Stimulated activated CD4-positive, alpha-beta T cell treated with anti-CD3 and anti-CD28 coated beads, Interleukin-1b, Interleukin-23, amount 100 ng/mL, for 1 hour (primary cell): Measurements from ENCODE around the gene MT1A.

ENCODE experiments used
- DNase-seq, 2 donors: peaks; one replicate each; pipeline ENCODE4 v3.0.0-alpha.2; 2020; ENCODE audit warnings: low read depth in 2 of 2

Gene MT1A

DNA sequence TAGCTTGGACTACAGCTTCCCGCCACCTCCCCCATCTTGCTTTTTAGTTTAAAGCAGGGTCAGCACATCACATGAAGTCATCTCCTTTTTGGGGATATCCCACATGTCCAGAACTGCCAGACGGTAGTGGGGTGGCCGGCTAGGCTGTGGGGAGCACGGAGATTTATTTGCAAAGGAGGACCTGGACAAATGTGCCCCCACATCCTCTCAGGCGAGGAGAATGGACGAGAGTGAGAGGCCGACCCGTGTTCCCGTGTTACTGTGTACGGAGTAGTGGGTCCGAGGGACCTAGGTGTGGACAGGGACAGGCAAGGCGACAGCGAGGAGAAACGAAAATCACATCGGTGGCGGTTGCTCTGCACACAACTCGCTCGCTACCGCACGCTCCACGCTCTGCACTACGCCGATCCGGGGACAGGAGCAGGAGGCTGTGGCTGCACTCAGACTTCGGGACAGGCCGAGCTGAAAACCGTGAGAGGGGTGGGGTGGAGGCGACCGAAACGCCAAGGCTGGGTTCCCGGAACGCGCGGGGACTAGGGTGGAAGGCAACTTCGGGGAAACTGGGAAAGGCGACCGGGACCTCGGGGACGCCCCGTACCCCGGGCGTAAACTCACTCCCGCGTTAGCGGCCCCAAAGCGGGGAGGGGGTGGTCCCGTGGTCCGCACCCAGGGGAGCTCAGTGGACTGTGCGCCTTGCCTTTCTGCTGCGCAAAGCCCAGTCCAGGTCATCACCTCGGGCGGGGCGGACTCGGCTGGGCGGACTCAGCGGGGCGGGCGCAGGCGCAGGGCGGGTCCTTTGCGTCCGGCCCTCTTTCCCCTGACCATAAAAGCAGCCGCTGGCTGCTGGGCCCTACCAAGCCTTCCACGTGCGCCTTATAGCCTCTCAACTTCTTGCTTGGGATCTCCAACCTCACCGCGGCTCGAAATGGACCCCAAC, at the start of gene MT1A:
MT1A (plus strand) TSS at position 853 of the 937 bp plus-strand sequence; CDS start at position 926, 73 bp downstream.
- no peak for DNase-seq

DNA sequence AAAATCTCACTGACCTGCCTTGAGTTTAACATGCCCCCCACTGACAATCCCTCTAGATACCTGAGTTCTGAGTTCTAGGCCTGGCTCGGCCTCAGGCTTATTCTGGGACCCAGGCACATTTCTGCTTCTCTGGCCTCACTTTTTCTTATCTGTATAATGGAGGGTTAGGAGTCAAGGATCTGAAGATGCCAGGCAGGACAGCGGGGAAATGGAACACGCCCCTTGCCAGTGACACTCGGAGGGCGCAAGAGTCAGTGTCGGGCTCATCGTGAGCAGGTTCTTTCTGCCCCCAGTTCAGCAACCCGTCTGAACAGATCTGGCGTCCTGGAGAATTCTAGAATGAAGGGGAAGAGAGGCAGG, 49.7 kb upstream of the MT1A start:
- DNase-seq = no peak

DNA sequence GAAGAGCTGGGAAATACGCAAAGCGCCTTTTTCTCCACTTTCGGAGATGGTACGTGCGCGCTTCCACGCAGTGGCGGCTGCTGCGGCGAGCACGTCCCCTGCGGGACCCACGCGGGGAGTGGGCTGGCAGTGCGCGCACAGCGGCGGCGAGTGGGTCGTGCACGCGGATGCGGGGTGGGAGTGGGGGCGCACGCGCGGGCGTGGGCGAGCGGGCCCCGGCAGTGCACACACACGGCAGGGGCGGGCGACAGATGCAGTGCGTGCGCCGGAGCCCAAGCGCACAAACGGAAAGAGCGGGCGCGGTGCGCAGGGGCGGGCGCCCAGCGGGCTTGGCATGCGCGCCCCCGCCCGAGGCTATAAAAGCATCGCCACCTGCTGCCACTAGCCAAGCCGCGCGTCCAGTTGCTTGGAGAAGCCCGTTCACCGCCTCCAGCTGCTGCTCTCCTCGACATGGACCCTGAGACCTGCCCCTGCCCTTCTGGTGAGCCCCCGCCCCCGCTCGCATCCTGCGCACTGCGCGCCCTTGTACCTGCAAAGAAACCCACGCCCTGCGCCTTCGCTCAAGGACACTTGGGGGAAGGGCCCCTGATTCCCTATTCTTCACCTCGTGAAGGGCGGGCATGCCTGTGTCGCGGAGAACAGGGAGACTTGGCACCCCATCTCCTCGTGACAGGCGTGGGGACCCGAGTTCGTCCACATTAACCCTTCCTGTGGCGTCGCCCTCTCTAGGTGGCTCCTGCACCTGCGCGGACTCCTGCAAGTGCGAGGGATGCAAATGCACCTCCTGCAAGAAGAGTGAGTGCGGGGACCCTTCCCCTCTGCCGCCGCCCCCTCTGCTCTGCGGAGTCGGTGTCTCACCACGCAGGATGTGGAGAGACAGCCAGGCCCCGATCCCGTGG, 49.1 kb upstream of the MT1A start, which contains the start of gene MT3:
MT3 (plus strand) TSS at position 388 of the 899 bp plus-strand sequence; CDS start at position 451, 63 bp downstream.
- DNase-seq = no peak

DNA sequence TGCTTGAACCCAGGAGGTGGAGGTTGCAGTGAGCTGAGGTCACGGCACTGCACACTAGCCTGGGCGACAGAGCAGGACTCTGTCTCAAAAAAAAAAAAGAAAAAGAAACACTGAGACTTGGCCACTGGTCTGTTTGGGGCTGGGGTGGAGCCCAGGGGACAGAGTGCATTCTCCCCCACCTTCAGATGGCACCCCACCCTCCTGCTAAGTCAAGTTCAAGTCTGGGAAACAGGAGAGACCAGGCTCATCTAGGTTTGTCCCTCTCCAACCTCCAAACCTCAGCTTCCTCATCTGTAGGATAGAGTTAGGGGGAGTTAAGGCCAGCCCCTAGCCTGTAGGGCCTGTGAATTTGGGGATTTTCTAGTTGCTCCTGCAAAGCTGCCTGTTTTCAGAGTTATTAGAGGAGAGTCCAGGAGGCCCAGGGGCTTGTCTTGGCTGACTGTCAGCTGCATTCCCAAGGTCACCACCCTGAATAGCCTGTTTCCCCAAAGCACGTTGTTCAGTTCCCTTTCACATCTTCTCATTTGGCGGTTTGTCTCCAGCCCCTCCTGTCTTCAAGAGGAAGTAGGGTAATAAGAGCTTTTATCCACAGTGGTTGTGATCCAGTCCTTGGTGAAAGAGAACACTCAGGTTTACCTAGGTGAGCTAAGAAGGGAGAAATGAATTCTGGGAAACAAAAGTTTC, 46.9 kb upstream of the MT1A start:
- DNase-seq = no peak

DNA sequence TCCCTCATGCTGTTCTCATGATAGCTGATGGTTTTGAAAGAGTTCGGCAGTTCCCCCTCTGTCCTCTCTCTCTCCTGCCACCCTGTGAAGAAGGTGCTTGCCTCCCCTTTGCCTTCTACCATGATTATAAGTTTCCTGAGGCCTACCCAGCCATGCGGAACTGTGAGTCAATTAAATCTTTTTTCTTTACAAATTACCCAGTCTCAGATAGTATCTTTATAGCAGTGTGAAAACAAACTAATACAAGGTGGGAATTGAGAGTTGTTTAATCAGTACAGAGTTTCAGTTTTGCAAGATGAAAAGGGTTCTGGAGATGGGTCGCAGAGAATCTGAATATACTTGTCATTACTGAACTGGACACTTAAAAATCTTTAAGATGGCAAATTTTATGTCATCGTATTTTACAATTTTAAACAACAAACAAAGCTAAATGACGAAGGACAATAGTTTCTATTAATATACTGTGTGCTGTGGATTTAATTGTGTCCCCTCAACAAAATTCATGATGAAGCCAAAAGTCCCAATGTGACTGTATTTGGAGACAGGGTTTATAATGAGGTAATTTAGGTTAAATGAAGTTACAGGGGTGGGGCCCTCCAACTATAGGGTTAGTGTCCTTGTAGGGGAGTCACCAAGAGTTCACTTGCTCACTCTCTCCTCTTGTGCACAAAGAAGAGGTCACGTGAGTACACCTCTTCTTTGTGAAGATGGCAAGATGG, 44.7 kb upstream of the MT1A start:
- no peak for DNase-seq

DNA sequence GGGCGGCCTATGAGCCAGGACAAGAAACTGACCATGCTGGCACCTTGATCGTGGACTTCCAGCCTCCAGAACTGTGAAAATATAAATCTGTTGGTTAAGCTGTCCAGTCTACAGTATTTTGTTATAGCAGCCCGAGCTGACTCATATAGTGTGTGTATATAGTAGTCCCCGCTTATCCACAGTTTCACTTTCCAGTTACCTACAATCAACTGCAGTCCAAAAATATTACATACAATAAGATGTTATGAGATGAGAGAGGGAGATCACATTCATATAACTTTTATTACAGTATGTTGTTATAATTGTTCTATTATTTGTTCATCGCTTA, 44.2 kb upstream of the MT1A start:
- DNase-seq = no peak

DNA sequence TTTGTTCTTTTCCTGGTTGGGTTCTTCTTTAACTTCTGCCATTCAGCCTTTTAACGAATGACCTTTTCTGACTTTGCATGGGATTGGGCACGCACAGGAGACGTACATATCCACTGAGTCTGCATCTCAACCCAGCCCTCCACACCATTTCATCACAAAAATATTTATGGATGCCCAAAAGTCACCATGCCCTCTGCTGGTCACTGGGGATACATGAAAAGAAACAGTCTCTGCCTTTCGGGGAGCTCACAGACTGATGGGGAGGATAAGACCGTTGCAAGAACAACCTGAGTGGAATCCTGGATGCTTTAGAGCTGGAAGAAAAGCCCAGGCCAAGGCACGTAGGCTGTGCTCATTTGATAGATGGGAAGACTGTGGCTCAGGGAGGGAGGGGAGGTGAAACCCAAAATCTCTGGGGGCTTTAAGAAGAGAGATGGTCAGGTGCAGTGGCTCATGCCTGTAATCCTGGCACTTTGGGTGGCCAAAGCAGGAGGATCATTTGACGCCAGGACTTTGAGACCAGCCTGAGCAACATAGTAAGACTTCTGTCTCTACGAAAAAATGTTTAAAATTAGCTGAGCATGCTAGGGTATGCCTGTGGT, 38.0 kb upstream of the MT1A start:
- DNase-seq = no peak

DNA sequence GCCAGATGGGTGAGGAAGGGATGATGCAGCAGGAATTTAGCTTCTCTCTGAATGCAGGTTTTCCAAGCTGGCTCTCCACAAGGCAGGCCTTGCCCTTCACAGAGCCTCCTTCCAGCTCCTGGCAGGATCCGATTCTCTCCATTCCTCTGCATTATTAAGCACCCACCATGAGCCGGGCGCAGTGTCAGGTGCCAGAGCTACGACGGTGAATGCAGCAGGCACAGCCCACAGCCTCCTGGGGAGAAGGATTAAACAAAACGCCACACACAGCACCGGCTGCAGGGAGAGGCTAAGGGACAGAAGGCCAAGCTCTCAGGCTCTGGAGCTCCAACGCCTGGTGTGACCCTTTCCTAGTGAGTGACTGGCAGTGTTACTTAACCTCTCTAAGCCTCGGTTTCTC, 37.1 kb upstream of the MT1A start:
- no peak for DNase-seq

DNA sequence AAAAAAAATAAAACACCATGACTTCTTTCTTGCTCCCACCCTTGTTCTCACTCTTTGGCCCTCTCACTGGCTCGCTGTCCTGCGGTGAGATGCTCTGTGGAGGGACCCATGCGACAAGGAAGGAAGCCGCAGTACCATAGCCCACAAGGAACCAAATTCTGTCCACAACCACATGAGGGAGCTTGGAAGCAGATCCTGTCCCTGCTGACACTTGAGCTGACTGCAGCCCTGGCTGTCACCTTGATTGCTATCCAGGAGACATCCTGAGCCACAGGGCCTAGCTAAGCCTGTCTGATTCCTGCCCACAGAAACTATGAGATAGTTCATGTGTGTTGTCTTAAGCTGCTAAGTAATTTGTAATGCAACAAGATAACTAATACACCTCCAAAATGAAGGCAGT, 34.9 kb upstream of the MT1A start:
- no peak for DNase-seq

DNA sequence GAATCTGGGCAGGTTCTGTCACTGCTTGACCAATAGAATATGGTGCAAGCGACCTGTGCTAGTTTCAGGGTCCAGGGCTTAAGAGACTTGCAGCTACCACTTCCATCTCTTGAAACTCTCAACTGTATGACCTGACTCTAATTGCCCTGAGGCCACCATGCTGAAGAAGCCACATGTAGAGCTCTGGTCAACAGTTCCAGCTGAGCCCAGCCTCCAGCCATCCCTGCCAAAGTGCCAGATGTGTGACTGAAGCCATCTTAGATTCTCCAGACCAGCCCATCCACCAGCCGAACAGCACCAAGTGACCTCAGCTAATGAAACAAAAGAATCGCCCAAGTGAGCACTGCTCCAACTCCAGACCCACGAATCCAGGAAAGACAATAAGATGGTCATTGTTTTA, 33.5 kb upstream of the MT1A start:
- no peak for DNase-seq

DNA sequence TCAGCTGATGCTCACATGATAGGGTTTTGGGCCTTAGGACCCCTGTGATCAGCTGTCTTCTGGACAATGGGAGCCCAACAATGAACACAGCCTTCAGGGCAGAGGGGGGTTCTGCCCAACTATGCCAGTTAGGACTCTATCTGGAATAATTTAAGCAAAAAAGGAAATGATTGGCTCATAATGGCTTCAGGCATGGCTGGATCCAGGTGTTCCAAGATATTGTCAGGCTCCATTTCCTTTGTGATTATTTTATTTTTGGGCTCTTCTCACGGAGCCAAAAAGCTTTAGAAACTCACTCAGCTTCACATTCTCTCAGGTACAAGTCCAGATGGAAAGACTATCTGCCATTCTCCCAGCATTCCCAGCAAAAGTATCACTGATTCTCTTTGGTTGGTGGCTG, 33.0 kb upstream of the MT1A start:
- no peak for DNase-seq

DNA sequence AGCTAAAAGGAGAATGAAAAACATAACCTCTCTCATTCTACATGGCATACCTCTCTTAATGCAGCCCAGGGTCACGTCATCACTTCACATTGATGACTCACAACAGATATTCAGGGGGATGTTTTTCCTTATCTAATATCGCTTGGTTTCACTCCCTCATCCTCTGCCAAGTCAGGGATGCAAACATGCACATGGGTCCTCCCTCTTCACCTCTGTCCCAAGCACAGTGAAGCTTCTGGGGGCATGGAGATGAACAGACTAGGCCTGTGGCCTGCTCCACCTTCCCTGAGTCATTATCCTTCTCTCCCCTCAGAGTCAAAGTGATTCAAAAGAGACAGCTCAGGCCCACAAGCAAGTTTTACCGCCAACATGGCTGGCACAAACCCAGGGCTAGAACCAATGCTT, 32.4 kb upstream of the MT1A start:
- no peak for DNase-seq

DNA sequence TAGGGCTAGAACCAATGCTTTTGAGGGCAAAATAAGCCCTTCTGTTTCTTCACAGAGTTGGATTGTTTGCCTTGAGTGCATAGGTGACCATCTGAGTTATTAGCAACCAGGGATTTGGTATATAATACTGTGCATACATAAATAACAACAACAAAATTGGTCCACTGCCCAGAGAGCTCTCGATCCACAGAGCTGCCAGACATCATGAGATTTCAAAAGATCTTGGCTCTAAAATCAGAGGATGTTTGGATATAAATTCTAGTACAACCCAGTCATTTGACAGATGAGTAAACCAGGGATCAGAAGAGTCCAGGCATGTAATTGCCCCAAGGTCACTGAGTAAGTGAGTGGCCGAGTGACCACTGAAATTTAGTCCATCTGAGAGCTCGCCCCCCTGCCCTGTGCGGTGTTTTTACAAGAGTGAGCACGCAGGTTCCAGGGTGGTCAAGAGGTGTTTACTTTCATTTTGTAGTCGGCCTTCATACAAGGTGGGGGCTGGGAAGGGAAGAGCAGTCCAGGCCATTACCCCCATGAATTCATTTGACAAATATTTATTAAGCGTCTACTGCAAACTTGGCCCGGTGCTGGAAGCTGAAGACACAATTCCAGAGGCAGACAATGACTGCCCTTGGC, 31.9 kb upstream of the MT1A start:
- no peak for DNase-seq

DNA sequence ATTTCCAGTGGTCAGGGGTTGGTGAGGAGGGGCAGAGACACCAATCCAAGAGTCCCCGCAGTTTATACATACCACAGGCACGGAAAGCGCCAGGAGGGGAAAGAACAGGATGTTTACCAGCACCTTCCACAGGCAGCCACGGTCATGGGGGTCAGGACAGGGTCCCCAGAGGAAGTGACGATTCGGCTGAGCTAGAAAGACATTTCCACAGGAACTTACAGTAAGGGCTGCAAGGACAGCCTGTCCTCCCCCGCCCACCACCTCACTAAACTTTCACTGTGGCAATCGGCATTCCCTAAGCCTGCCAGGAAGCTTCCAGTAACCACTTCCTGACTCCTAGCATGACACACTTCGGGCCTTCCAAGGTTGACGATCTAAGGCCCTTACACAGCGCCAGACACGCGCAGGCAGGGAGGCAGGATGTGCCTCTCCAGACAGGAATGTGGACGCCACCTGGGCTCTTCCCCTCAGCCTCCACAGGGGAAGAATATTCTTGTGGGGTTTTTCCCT, 31.3 kb upstream of the MT1A start:
- DNase-seq = no peak

DNA sequence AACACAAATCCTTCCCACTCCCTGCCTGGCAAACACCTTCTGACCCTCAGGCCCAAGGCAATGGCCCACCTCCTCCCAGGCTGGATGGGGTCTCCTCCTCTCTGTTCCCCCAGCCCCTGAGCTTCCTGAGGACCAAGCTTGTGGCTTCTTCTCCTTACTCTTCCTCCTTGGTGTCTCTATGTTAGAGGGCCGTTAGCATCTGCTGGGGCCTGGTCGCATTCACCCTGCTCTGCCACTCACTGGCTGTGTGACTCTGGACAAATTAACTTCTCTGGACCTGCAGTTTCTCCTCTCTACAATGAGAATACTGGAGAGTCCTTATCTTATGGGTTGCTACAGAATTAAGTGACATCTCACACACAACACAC, 30.8 kb upstream of the MT1A start:
- no peak for DNase-seq

DNA sequence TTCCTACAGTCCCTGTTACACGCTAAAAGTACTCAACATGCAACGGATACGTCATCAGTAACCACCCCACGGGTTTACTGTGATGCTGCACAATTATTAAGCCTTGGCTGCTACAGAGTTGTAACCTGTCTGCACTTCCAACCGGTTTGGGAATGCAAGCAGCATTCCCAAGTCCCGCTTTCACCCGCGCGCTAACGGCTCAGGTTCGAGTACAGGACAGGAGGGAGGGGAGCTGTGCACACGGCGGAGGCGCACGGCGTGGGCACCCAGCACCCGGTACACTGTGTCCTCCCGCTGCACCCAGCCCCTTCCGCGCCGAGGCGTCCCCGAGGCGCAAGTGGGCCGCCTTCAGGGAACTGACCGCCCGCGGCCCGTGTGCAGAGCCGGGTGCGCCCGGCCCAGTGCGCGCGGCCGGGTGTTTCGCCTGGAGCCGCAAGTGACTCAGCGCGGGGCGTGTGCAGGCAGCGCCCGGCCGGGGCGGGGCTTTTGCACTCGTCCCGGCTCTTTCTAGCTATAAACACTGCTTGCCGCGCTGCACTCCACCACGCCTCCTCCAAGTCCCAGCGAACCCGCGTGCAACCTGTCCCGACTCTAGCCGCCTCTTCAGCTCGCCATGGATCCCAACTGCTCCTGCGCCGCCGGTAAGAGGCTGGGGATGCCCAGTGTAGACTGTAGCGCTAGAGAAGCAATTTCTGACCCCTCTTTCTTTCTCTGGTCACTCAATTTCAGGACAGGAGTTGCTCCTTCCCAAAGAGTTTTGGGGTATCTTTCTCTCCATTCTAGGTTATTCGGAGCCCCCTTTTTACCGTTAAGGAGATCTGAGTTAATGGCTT, 30.2 kb upstream of the MT1A start, which contains the start of gene MT2A:
MT2A (plus strand) TSS at position 542 of the 833 bp plus-strand sequence; CDS start at position 614, 72 bp downstream.
- DNase-seq = peak; percentile 65 to 74

DNA sequence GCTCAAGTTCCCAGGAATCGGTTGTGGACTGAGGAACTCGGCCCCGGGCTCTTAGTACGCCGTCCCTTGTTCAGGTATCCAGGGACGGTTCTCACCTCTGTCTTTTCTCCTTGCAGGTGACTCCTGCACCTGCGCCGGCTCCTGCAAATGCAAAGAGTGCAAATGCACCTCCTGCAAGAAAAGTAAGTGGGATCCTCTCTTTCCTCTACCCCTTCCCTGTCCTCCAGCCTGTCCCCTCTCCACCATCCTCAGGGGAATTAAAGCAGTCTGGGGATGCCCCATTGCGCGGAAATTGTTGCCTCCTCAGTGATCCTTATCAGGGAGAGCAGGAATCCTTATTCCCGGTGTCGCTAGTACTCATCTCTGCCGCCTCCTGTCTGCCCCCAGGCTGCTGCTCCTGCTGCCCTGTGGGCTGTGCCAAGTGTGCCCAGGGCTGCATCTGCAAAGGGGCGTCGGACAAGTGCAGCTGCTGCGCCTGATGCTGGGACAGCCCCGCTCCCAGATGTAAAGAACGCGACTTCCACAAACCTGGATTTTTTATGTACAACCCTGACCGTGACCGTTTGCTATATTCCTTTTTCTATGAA, 29.5 kb upstream of the MT1A start:
- DNase-seq = no peak

DNA sequence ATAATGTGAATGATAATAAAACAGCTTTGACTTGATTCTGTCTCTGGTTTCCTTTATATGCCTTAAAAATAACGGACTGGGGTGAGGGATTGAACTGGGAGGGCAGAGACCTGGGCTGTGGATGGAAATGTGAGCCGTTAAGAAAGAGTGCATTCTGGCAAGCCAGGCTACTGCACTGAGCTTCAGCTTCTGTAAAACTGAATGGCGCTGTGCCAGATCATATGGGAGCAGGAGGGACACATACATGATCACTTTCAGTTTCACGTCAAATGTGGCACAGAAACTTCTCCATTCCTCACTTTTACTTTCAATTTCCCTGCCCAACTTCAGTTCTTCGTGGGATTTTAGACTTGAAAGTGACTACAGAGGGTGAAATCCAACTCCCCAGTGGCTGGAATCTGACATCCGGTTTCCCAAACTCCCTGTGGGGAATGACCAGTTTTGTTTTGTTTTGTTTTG, 29.0 kb upstream of the MT1A start:
- peak in 1 of 2 donors; percentile 36 for DNase-seq
